Measurements from ENCODE around the gene PTPRF.

PTPRF gene

DNA sequence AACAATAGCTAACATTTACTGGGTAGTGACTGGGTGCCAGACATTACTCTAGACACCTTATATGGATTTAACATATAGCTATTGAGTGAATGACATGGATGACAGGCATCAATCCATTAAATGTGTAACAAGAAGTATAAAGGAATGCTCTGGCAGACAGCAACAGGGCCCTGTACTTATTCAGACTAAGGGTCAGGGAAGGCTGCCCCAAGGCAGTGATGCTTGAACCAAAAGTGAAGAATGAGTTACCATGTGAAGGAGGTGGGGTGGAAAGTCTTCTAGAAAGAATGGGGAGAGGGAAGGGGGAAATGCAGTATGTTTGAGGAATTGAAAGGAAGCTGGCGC lies 8.3 kb upstream of the PTPRF start:
- DNase-seq (ENCODE audit: low read depth) = no peak
- H3K4me3 ChIP-seq (ENCODE audit: low read length) = no peak overlapping the region
- TF ChIP-seq, protein P1, sequence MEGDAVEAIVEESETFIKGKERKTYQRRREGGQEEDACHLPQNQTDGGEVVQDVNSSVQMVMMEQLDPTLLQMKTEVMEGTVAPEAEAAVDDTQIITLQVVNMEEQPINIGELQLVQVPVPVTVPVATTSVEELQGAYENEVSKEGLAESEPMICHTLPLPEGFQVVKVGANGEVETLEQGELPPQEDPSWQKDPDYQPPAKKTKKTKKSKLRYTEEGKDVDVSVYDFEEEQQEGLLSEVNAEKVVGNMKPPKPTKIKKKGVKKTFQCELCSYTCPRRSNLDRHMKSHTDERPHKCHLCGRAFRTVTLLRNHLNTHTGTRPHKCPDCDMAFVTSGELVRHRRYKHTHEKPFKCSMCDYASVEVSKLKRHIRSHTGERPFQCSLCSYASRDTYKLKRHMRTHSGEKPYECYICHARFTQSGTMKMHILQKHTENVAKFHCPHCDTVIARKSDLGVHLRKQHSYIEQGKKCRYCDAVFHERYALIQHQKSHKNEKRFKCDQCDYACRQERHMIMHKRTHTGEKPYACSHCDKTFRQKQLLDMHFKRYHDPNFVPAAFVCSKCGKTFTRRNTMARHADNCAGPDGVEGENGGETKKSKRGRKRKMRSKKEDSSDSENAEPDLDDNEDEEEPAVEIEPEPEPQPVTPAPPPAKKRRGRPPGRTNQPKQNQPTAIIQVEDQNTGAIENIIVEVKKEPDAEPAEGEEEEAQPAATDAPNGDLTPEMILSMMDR (conservative IDR thresholded peaks at IDR 0.05; ENCODE audit: low read depth, low read length) = no peak

DNA sequence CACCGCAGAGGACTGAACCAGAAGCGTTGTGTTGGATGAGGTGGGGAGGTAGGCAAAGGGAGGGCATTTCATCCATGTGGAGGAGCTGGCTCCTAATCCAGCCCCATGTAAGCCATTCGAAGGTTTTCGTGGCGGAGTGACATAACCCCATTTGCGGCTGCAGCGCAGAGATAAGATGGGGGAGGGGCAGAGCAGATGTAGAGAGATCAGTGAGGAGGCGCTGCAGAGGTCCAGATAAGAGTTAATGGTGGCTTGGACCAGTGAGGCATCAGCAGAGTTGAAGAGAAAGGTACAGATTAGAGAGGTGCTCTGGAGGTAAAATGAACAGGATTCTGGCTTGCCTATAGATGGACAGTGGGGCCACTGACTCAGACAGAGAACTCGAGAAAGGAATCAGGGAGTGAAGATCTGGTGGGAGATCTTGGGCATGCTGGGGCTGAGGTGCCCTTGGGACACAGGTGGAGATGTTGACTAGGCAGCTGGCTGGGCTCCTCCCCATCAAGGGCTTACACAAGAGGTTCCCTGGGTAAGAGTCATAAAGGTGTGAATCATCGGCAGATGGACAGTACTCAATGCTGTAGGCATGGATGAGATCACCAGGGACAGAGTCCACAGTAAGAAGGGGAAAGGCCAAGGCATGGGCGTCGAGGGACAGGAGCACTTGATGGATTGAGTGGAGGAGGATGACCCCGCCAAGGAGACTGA lies 7.8 kb upstream of the PTPRF start:
- no peak overlapping the region for H3K4me3 ChIP-seq (ENCODE audit: low read length)
- DNase-seq (ENCODE audit: low read depth) = no peak

DNA sequence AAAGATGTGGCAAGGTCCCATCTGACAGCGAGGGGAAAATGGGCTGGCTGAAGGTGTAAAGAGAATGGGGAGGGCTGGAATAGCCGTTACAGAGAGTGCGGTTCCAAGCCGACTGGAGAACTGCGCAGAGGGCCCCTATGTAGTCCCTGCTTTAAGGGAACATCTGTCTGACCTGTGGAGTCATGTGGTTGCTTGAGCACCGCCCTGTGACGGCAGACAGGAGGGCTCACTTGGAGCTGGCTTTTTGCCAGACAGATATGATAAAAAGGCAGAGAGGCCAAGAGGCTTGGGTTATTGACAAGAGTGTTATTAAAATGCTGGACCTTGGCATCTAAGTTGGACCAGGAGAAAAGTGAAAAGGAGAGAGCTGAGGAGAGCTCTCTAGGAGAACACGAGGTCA lies 5.9 kb upstream of the PTPRF start:
- H3K4me3 ChIP-seq (ENCODE audit: low read length) = no peak overlapping the region
- TF ChIP-seq, protein P1 (conservative IDR thresholded peaks at IDR 0.05; ENCODE audit: low read depth, low read length) = no peak
- no peak for DNase-seq (ENCODE audit: low read depth)

More for the DNA sequence above, 7.8 kb upstream of the PTPRF start:
- TF ChIP-seq, protein P1 (conservative IDR thresholded peaks at IDR 0.05; ENCODE audit: low read depth, low read length) = no peak

DNA sequence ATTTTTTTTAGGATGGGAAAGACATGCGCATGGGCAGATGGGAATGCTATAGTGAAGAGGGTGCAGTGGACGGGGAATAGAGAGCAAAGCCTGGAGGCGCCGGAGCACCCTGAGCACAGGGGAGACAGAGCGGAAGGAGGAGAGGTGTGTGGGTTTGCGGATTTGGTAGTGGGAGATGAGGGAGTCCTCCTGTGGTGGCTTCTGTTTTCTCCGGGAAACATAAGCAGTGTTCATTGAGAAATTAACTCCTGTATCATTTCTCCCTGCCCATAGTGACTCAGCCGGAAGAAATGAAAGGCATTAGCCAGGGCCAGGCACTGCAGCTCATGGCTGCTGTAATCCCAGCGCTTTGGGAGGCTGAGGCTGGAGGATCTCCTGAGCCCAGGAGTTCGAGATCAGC lies 4.7 kb upstream of the PTPRF start:
- TF ChIP-seq, protein P1 (conservative IDR thresholded peaks at IDR 0.05; ENCODE audit: low read depth, low read length) = no peak
- no peak for DNase-seq (ENCODE audit: low read depth)
- H3K4me3 ChIP-seq (ENCODE audit: low read length) = no peak overlapping the region

DNA sequence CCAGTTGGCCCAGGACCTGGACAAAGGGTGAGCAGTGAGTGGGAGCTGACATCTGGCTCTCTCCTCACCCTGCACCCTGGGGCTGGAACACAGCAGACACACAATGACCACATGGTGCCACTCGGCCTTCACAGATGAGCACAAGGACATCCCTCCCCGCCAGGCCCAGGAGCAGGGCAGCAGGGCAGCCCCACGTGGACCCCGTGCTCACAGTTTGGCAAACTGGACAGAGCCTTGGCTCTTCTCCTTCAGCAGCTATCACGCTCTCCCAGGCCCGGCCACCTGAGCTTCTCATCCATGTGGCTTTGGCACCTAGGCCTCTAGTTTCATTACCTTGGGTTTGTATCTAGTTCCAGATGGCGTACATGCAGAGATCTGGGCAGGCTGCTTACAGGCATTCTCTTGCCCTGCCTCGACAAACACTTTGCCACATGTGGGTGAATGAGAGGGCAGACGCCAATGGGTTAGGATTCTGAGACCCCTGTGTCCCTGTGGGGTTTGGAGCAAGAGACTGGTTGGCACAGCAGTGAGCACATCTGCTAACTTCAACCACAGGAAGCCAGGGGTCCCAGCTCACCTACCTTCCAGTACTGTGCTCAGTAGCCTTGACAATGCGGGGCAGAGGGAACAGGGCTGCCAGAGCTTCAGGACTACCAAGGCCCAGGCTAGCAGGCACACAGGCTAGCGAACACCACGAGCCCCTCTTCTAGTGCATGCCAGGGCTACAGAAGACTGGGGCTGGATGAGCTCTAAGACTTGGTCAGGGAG lies 3.4 kb upstream of the PTPRF start:
- no peak for DNase-seq (ENCODE audit: low read depth)
- H3K4me3 ChIP-seq (ENCODE audit: low read length) = no peak overlapping the region
- TF ChIP-seq, protein P1 (conservative IDR thresholded peaks at IDR 0.05; ENCODE audit: low read depth, low read length) = no peak

DNA sequence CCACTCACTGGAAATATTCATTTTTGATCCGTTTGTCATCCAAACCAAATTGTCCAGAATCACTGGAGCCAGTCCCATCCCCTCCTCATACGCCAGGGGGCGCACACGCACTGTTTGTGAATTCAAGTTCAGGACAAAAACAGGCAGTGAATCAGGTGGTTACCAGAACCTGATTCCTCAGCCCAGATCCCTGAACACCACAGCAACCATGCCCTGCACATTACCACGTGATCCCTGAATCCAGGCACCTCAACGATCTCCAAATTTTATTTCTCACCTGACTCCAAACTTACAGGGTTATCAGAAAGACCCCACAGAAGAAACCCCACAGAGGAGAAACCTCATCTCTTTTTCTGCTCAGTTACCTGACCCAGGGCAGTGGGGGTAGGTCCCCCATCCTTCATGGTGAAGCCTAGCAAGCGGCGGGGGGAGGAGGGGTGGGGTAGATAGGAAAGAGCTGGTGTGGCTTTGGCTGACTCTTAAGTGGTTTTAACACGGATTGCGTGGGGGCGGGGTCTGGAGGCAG lies 1.4 kb upstream of the PTPRF start:
- TF ChIP-seq, protein P1 (conservative IDR thresholded peaks at IDR 0.05; ENCODE audit: low read depth, low read length) = peak; percentile 95
- peak; percentile 58 for DNase-seq (ENCODE audit: low read depth)
- no peak overlapping the region for H3K4me3 ChIP-seq (ENCODE audit: low read length)
